Nephron progenitor cell (in vitro differentiated cells): ENCODE results near the gene VWA8.

ENCODE experiments used
- DNase-seq: peaks from one replicate; pipeline ENCODE4 v3.0.0; 2021
- H3K27ac Mint-ChIP-seq: 2 replicates; pipeline ENCODE4 v1.8.0; 2021; ENCODE audit warnings: mild to moderate bottlenecking, moderate library complexity, mixed read lengths
- H3K27me3 Mint-ChIP-seq: 2 replicates; pipeline ENCODE4 v1.8.0; 2021; ENCODE audit warnings: mild to moderate bottlenecking, low read depth, mixed read lengths; ENCODE audit not compliant: poor library complexity
- H3K36me3 Mint-ChIP-seq: 2 replicates; pipeline ENCODE4 v1.8.0; 2021; ENCODE audit warnings: low read depth, mixed read lengths
- H3K4me1 Mint-ChIP-seq: 2 replicates; pipeline ENCODE4 v1.8.0; 2021; ENCODE audit warnings: mixed read lengths
- H3K4me3 Mint-ChIP-seq: 2 replicates; pipeline ENCODE4 v1.8.0; 2021; ENCODE audit warnings: mild to moderate bottlenecking, moderate library complexity, mixed read lengths
- H3K9me3 Mint-ChIP-seq: 2 replicates; pipeline ENCODE4 v1.8.0; 2021; ENCODE audit warnings: mild to moderate bottlenecking, moderate library complexity, mixed read lengths
- CTCF ChIP-seq: fragments of 200-600 bp; sonication (generic); IDR thresholded peaks from 2 replicates; pipeline ENCODE4 v1.5.0; 2021; ENCODE audit warnings: antibody characterized with exemption

Gene VWA8

GRCh38 chr13:41608111-41608838, 352.6 kb downstream of the VWA8 start:
- no peaks in the 10 kb centered on the region for H3K4me1 Mint-ChIP-seq
- peaks cover 27% of the 10 kb centered on the region for H3K36me3 Mint-ChIP-seq
- TF ChIP-seq CTCF: no peak
- no peak overlapping the region for H3K4me3 Mint-ChIP-seq
- H3K27ac Mint-ChIP-seq: no peak overlapping the region
- no peak for DNase-seq
- H3K9me3 Mint-ChIP-seq: no peaks in the 10 kb centered on the region
- no peaks in the 10 kb centered on the region for H3K27me3 Mint-ChIP-seq

GRCh38 chr13:41606646-41607045, 354.3 kb downstream of the VWA8 start:
- H3K27ac Mint-ChIP-seq: no peak overlapping the region
- no peak for DNase-seq
- H3K4me3 Mint-ChIP-seq: no peak overlapping the region
- no peaks in the 10 kb centered on the region for H3K27me3 Mint-ChIP-seq
- H3K36me3 Mint-ChIP-seq: peaks cover 24% of the 10 kb centered on the region
- no peaks in the 10 kb centered on the region for H3K9me3 Mint-ChIP-seq
- no peak for TF ChIP-seq CTCF
- no peaks in the 10 kb centered on the region for H3K4me1 Mint-ChIP-seq

GRCh38 chr13:41605319-41606285, 355.3 kb downstream of the VWA8 start:
- H3K36me3 Mint-ChIP-seq: peaks cover 24% of the 10 kb centered on the region
- DNase-seq: no peak
- TF ChIP-seq CTCF: no peak

GRCh38 chr13:41603917-41604316, 357.0 kb downstream of the VWA8 start:
- Mint-ChIP-seq H3K9me3 (no peaks in the 10 kb centered on the region), H3K27me3 (no peaks in the 10 kb centered on the region), H3K4me1 (no peaks in the 10 kb centered on the region), H3K4me3 (no peak overlapping the region), H3K27ac (no peak overlapping the region), H3K36me3 (peaks cover 25% of the 10 kb centered on the region)
- DNase-seq: no peak
- no peak for TF ChIP-seq CTCF

More at GRCh38 chr13:41605319-41606285, 355.3 kb downstream of the VWA8 start:
- H3K9me3 Mint-ChIP-seq: no peaks in the 10 kb centered on the region
- H3K4me1 Mint-ChIP-seq: no peaks in the 10 kb centered on the region
- H3K4me3 Mint-ChIP-seq: no peak overlapping the region
- H3K27ac Mint-ChIP-seq: peak overlapping the region; percentile 68
- H3K27me3 Mint-ChIP-seq: no peaks in the 10 kb centered on the region

GRCh38 chr13:41601718-41602445, 359.0 kb downstream of the VWA8 start:
- Mint-ChIP-seq H3K4me3 (no peak overlapping the region), H3K36me3 (peaks cover 22% of the 10 kb centered on the region), H3K4me1 (no peaks in the 10 kb centered on the region), H3K27ac (no peak overlapping the region), H3K9me3 (no peaks in the 10 kb centered on the region), H3K27me3 (no peaks in the 10 kb centered on the region)
- TF ChIP-seq CTCF: no peak
- no peak for DNase-seq
